HCT116 (cell line): ENCODE data around the gene CHAC1. TPM values are rescaled to one million over a fixed set of nuclear protein-coding genes. Genes with fewer than 3 reads are reported as not detected.

Experiments used
- ATAC-seq: fragments of 200-7000 bp; cut with Tn5 transposase; 2 replicates; pipeline ENCODE4 v1.9.1; 2020; ENCODE audit warnings: mild to moderate bottlenecking, moderate library complexity
- BruUV-seq: library from RNA; stranded (reverse); fragments of 400-500 nt; replicated peaks from 2 replicates; lab custom pipeline; 2021; lab: Mats Ljungman, UMichigan
- CTCF ChIA-PET: fragments of 300-600 bp; sonication (Branson Sonifier 250); formaldehyde crosslinking; loops from one replicate; lab custom pipeline; 2021; ENCODE audit warnings: antibody characterized with exemption; lab: Charles Lee
- POLR2A ChIA-PET: fragments of 300-600, 350-600 bp; sonication (Branson Sonifier 250); formaldehyde crosslinking; loops from one replicate; lab custom pipeline; 2021; ENCODE audit warnings: antibody characterized with exemption; lab: Charles Lee
- RAD21 ChIA-PET, 2 experiments: fragments of 300-600 bp; sonication (Branson Sonifier 250); formaldehyde crosslinking; loops; one replicate each; lab custom pipeline; 2023; ENCODE audit warnings: low total read pairs in 2 of 2; ENCODE audit not compliant: uncharacterized antibody in 2 of 2, unreplicated experiment in 2 of 2, low non-redundant PET in 1 of 2; lab: Charles Lee
- DNase-seq: peaks from one replicate; pipeline ENCODE4 v3.0.0-alpha.2; 2010; ENCODE audit warnings: low read depth, low spot score
- H2AFZ ChIP-seq: fragments of 200-600 bp; shearing (Covaris generic), sonication (generic); 2 replicates; pipeline ENCODE4 v1.6.1; 2017; ENCODE audit warnings: low read depth, mixed run types, mixed read lengths, antibody characterized with exemption, low read length; ENCODE audit not compliant: poor library complexity, severe bottlenecking
- H3K27ac ChIP-seq: 2 replicates; pipeline ENCODE4 v1.5.1; 2012; ENCODE audit warnings: low read depth, low read length
- H3K27me3 ChIP-seq: fragments of 200-600 bp; sonication (generic); 2 replicates; pipeline ENCODE4 v1.6.1; 2016; ENCODE audit warnings: mixed run types, low read length, mixed read lengths; ENCODE audit not compliant: insufficient read depth
- H3K36me3 ChIP-seq, 2 experiments: fragments of 200-500 bp in 1 of 2; fragments of 200-600 bp in 1 of 2; sonication (Bioruptor generic) in 1 of 2; sonication (generic) in 1 of 2; 2 replicates each; pipeline versions ENCODE4 v1.5.1 to v1.6.1; 2014 to 2016; ENCODE audit warnings: low read length in 2 of 2, inconsistent platforms in 1 of 2, mixed read lengths in 1 of 2, mixed run types in 1 of 2; ENCODE audit not compliant: insufficient read depth in 2 of 2, control insufficient read depth in 1 of 2
- H3K4me1 ChIP-seq, 2 experiments: fragments of 200-600 bp in 1 of 2; sonication (generic) in 1 of 2; 2 replicates each; pipeline versions ENCODE4 v1.5.1 to v1.6.1; 2012 to 2017; ENCODE audit warnings: low read length in 2 of 2, inconsistent platforms in 1 of 2, mild to moderate bottlenecking in 1 of 2, mixed read lengths in 1 of 2, mixed run types in 1 of 2, moderate library complexity in 1 of 2; ENCODE audit not compliant: insufficient read depth in 2 of 2, control insufficient read depth in 1 of 2
- H3K4me2 ChIP-seq: fragments of 200-600 bp; sonication (generic); 2 replicates; pipeline ENCODE4 v1.6.1; 2017; ENCODE audit warnings: mixed run types, low read length, mixed read lengths
- H3K4me3 ChIP-seq, 2 experiments: fragments of 200-600 bp in 1 of 2; sonication (generic) in 1 of 2; replicated peaks in 1 of 2; 2 replicates each; pipeline ENCODE4 v1.5.1; 2011 to 2016; ENCODE audit warnings: low read length in 2 of 2, control low read depth in 1 of 2, low read depth in 1 of 2, mild to moderate bottlenecking in 1 of 2, mixed read lengths in 1 of 2, mixed run types in 1 of 2
- H3K79me2 ChIP-seq: fragments of 200-600 bp; sonication (generic); 2 replicates; pipeline ENCODE4 v1.6.1; 2017; ENCODE audit warnings: mild to moderate bottlenecking, mixed run types, low read length, moderate library complexity, mixed read lengths; ENCODE audit not compliant: insufficient read depth
- H3K9ac ChIP-seq: fragments of 200-600 bp; sonication (generic); 2 replicates; pipeline ENCODE4 v1.6.1; 2016; ENCODE audit warnings: low read length, mixed read lengths
- H3K9me2 ChIP-seq: fragments of 200-600 bp; sonication (generic), shearing (Covaris generic); 2 replicates; pipeline ENCODE4 v1.6.1; 2017; ENCODE audit warnings: mixed run types, mild to moderate bottlenecking, moderate library complexity; ENCODE audit not compliant: insufficient read depth
- H3K9me3 ChIP-seq, 2 experiments: fragments of 200-500 bp in 1 of 2; fragments of 200-600 bp in 1 of 2; sonication (Bioruptor generic) in 1 of 2; sonication (generic) in 1 of 2; 2 replicates each; pipeline ENCODE4 v1.6.1; 2014 to 2017; ENCODE audit warnings: low read length in 2 of 2, mixed read lengths in 2 of 2, inconsistent platforms in 1 of 2, low read depth in 1 of 2, mild to moderate bottlenecking in 1 of 2, mixed run types in 1 of 2, moderate library complexity in 1 of 2; ENCODE audit not compliant: control insufficient read depth in 1 of 2, insufficient read depth in 1 of 2
- H4K20me1 ChIP-seq: fragments of 200-600 bp; sonication (generic), shearing (Covaris generic); 2 replicates; pipeline ENCODE4 v1.6.1; 2017; ENCODE audit warnings: mixed run types, mild to moderate bottlenecking, moderate library complexity; ENCODE audit not compliant: insufficient read depth
- CBX3 ChIP-seq: IDR thresholded peaks from 2 replicates; pipeline ENCODE4 v1.6.1; 2012; ENCODE audit warnings: low read depth
- CEBPB ChIP-seq: IDR thresholded peaks from 2 replicates; pipeline ENCODE4 v1.6.1; 2012; ENCODE audit warnings: low read depth
- EZH2 ChIP-seq: fragments of 200-600 bp; sonication (generic); IDR thresholded peaks from 2 replicates; pipeline ENCODE4 v1.6.1; 2017; ENCODE audit warnings: antibody characterized with exemption, mixed run types
- EZH2phosphoT487 ChIP-seq: fragments of 200-600 bp; IDR thresholded peaks from 2 replicates; pipeline ENCODE4 v1.6.1; 2018; ENCODE audit warnings: antibody characterized with exemption, borderline replicate concordance
- JUND ChIP-seq: IDR thresholded peaks from 2 replicates; pipeline ENCODE4 v1.6.1; 2012
- POLR2A ChIP-seq: IDR thresholded peaks from 2 replicates; pipeline ENCODE4 v1.7.0; 2011; ENCODE audit warnings: borderline replicate concordance; ENCODE audit not compliant: insufficient read depth, insufficient read length; ENCODE audit errors: extremely low read depth
- SIN3A ChIP-seq: IDR thresholded peaks from 2 replicates; pipeline ENCODE4 v1.6.1; 2012; ENCODE audit warnings: low read depth
- intact Hi-C: fragments of 100-400 bp; cut with micrococcal nuclease; formaldehyde crosslinking; loops from 2 replicates; pipeline ENCODE4 v1.10.0; 2022
- total RNA-seq: library from RNA; stranded (reverse); gene quantifications from one replicate; pipeline ENCODE4 v1.2.1, GENCODE V29; 2021; ENCODE audit not compliant: unreplicated experiment
- TF ChIP-seq, protein P1 (sequence below): IDR thresholded peaks from 2 replicates; pipeline ENCODE4 v1.6.1; 2011; ENCODE audit warnings: mild to moderate bottlenecking, low read length, moderate library complexity; ENCODE audit not compliant: insufficient replicate concordance; ENCODE audit errors: extremely low read depth
- TF ChIP-seq, protein P2 (sequence below): IDR thresholded peaks from 2 replicates; pipeline ENCODE4 v1.6.1; 2012; ENCODE audit warnings: low read depth
- TF ChIP-seq, protein P3 (sequence below), 3 experiments: fragments of 200-600 bp in 1 of 3; sonication (generic) in 1 of 3; IDR thresholded peaks in 2 of 3; conservative IDR thresholded peaks in 1 of 3; 2 replicates each; pipeline ENCODE4 v1.5.1; 2012 to 2017; ENCODE audit warnings: low read depth in 2 of 3, low read length in 2 of 3, antibody characterized with exemption in 1 of 3, borderline replicate concordance in 1 of 3, control low read depth in 1 of 3, mild to moderate bottlenecking in 1 of 3, mixed read lengths in 1 of 3, mixed run types in 1 of 3, moderate library complexity in 1 of 3; ENCODE audit not compliant: insufficient read depth in 1 of 3
- TF ChIP-seq, protein P4 (sequence below): IDR thresholded peaks from 2 replicates; pipeline ENCODE4 v1.6.1; 2012

Gene CHAC1
- total RNA-seq, 1 experiment from 2014 or later = 58.9 TPM

DNA sequence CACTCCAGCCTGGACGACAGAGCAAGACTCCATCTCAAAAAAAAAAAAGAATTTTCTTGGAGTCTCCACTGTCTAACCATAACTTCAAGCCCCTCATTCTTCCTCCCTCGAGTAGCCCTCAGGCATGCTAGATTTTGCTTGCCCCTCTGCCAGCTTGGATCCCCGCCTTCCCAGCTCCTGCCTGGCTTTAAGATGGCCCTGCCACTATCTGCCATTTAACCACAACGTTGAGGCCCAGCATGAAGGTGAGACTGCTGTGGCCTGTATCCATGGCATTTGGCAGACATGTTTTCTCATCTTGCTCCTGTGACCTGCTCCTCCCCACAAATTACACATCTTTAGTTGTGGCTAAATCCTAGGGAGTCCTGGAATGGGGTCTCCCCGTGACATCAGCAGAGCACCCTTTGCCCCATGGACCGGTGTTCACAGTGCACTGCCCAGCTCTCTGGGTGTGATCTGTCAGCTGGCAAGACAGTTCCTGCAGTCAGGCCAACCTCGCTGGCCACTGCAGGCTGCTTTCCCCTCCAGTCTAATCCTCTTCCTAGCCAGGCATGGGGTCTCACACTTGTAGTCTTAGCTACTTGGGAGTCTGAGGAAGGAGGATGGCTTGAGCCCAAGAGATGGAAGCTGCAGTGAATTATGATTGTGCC lies 48.6 kb upstream of the CHAC1 start:
- H3K27me3 ChIP-seq = no peaks in the 10 kb centered on the region
- H3K9ac ChIP-seq = no peak overlapping the region
- TF ChIP-seq, protein P1, sequence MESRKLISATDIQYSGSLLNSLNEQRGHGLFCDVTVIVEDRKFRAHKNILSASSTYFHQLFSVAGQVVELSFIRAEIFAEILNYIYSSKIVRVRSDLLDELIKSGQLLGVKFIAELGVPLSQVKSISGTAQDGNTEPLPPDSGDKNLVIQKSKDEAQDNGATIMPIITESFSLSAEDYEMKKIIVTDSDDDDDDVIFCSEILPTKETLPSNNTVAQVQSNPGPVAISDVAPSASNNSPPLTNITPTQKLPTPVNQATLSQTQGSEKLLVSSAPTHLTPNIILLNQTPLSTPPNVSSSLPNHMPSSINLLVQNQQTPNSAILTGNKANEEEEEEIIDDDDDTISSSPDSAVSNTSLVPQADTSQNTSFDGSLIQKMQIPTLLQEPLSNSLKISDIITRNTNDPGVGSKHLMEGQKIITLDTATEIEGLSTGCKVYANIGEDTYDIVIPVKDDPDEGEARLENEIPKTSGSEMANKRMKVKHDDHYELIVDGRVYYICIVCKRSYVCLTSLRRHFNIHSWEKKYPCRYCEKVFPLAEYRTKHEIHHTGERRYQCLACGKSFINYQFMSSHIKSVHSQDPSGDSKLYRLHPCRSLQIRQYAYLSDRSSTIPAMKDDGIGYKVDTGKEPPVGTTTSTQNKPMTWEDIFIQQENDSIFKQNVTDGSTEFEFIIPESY = no peak
- TF ChIP-seq SIN3A = no peak
- TF ChIP-seq JUND = no peak
- TF ChIP-seq, protein P2, sequence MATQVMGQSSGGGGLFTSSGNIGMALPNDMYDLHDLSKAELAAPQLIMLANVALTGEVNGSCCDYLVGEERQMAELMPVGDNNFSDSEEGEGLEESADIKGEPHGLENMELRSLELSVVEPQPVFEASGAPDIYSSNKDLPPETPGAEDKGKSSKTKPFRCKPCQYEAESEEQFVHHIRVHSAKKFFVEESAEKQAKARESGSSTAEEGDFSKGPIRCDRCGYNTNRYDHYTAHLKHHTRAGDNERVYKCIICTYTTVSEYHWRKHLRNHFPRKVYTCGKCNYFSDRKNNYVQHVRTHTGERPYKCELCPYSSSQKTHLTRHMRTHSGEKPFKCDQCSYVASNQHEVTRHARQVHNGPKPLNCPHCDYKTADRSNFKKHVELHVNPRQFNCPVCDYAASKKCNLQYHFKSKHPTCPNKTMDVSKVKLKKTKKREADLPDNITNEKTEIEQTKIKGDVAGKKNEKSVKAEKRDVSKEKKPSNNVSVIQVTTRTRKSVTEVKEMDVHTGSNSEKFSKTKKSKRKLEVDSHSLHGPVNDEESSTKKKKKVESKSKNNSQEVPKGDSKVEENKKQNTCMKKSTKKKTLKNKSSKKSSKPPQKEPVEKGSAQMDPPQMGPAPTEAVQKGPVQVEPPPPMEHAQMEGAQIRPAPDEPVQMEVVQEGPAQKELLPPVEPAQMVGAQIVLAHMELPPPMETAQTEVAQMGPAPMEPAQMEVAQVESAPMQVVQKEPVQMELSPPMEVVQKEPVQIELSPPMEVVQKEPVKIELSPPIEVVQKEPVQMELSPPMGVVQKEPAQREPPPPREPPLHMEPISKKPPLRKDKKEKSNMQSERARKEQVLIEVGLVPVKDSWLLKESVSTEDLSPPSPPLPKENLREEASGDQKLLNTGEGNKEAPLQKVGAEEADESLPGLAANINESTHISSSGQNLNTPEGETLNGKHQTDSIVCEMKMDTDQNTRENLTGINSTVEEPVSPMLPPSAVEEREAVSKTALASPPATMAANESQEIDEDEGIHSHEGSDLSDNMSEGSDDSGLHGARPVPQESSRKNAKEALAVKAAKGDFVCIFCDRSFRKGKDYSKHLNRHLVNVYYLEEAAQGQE = no peak
- TF ChIP-seq POLR2A = no peak
- no peak for TF ChIP-seq CBX3
- TF ChIP-seq EZH2phosphoT487 = no peak
- no peak for TF ChIP-seq CEBPB
- TF ChIP-seq, protein P3, sequence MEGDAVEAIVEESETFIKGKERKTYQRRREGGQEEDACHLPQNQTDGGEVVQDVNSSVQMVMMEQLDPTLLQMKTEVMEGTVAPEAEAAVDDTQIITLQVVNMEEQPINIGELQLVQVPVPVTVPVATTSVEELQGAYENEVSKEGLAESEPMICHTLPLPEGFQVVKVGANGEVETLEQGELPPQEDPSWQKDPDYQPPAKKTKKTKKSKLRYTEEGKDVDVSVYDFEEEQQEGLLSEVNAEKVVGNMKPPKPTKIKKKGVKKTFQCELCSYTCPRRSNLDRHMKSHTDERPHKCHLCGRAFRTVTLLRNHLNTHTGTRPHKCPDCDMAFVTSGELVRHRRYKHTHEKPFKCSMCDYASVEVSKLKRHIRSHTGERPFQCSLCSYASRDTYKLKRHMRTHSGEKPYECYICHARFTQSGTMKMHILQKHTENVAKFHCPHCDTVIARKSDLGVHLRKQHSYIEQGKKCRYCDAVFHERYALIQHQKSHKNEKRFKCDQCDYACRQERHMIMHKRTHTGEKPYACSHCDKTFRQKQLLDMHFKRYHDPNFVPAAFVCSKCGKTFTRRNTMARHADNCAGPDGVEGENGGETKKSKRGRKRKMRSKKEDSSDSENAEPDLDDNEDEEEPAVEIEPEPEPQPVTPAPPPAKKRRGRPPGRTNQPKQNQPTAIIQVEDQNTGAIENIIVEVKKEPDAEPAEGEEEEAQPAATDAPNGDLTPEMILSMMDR (IDR thresholded peaks at IDR 0.05 in 2 of 3, conservative IDR thresholded peaks at IDR 0.05 in 1 of 3; ENCODE audit: borderline replicate concordance in 1 of 3, insufficient read depth in 1 of 3, low read depth in 2 of 3, low read length in 2 of 3) = no peak
- TF ChIP-seq, protein P4, sequence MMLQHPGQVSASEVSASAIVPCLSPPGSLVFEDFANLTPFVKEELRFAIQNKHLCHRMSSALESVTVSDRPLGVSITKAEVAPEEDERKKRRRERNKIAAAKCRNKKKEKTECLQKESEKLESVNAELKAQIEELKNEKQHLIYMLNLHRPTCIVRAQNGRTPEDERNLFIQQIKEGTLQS = no peak
- TF ChIP-seq EZH2 = no peak
- peaks cover 32 to 40% of the 10 kb centered on the region in 2 experiments for H3K4me1 ChIP-seq
- no TSS peak for BruUV-seq
- POLR2A ChIA-PET = interaction anchor here (1.0 to 2.7 kb wide), 3 partner anchors 24 to 280 kb away, joined by 3 to 14 read pairs (median 4); partner anchors contain the start of genes CHAC1 and DLL4
- no peaks in the 10 kb centered on the region for H3K9me2 ChIP-seq
- H2AFZ ChIP-seq = no peak overlapping the region
- no peaks in the 10 kb centered on the region for H4K20me1 ChIP-seq
- intact Hi-C loops = loop anchor here (1.0 kb wide), 1 partner anchor 280 kb away; no protein-coding TSS in a partner anchor
- DNase-seq (no peak), ATAC-seq (no peak)
- no peaks in the 10 kb centered on the region for H3K9me3 ChIP-seq
- CTCF ChIA-PET = interaction anchor here (0.7 to 6.8 kb wide), 18 partner anchors 10 to 427 kb away, joined by 3 to 78 read pairs (median 4); partner anchors contain the start of genes CHAC1, DLL4, RHOV and VPS18
- RAD21 ChIA-PET = interaction anchor here (0.5 to 2.0 kb wide), 5 partner anchors 26 to 284 kb away, joined by 3 to 9 read pairs (median 3); partner anchors contain the start of gene CHAC1 (in 1 of the 2)
- H3K4me3 ChIP-seq = no peak overlapping the region
- no peak overlapping the region for H3K4me2 ChIP-seq
- H3K79me2 ChIP-seq = no peaks in the 10 kb centered on the region; the same call in 1 of the 2 replicates
- H3K27ac ChIP-seq = peak overlapping the region; percentile 26; the same call in 1 of the 2 replicates
- H3K36me3 ChIP-seq = peaks cover 3 to 14% of the 10 kb centered on the region in 2 experiments; a peak in 2 of 4 replicates
